ENCODE data around the gene FOXP1.

Gene FOXP1

GRCh38 chr3:71317749-71318457 is 265.6 kb downstream of the FOXP1 start:
- no peak for DNase-seq

GRCh38 chr3:71317140-71317539 is 266.4 kb downstream of the FOXP1 start:
- DNase-seq = no peak

GRCh38 chr3:71316066-71316777 is 267.3 kb downstream of the FOXP1 start:
- DNase-seq = no peak

- DNase-seq = no peak
Measured at GRCh38 chr3:71315431-71315830, 268.1 kb downstream of the FOXP1 start.

- DNase-seq = no peak
Measured at GRCh38 chr3:71313844-71314243, 269.7 kb downstream of the FOXP1 start.

- no peak for DNase-seq
Measured at GRCh38 chr3:71312461-71312860, 271.1 kb downstream of the FOXP1 start.

GRCh38 chr3:71311661-71312046 is 271.9 kb downstream of the FOXP1 start:
- no peak for DNase-seq

- DNase-seq = no peak
Measured at GRCh38 chr3:71310980-71311660, 272.4 kb downstream of the FOXP1 start.

- peak; percentile 6 for DNase-seq
Measured at GRCh38 chr3:71310359-71310979, 273.1 kb downstream of the FOXP1 start.

- DNase-seq = no peak
Measured at GRCh38 chr3:71309886-71310285, 273.6 kb downstream of the FOXP1 start.

GRCh38 chr3:71309342-71309741 is 274.2 kb downstream of the FOXP1 start:
- DNase-seq = no peak

GRCh38 chr3:71308836-71309235 is 274.7 kb downstream of the FOXP1 start:
- DNase-seq = no peak

- peak; percentile 4 for DNase-seq
Measured at GRCh38 chr3:71307991-71308697, 275.4 kb downstream of the FOXP1 start.

GRCh38 chr3:71305231-71306206 is 278.0 kb downstream of the FOXP1 start:
- peak; percentile 5 for DNase-seq

- DNase-seq = no peak
Measured at GRCh38 chr3:71304684-71305083, 278.8 kb downstream of the FOXP1 start.

- DNase-seq = no peak
Measured at GRCh38 chr3:71304247-71304646, 279.3 kb downstream of the FOXP1 start.

- DNase-seq = no peak
Measured at GRCh38 chr3:71303627-71304200, 279.8 kb downstream of the FOXP1 start.

- DNase-seq = no peak
Measured at GRCh38 chr3:71302604-71303003, 280.9 kb downstream of the FOXP1 start.

GRCh38 chr3:71300951-71301393 is 282.6 kb downstream of the FOXP1 start:
- DNase-seq = no peak

- DNase-seq = no peak
Measured at GRCh38 chr3:71299160-71299559, 284.4 kb downstream of the FOXP1 start.

- no peak for DNase-seq
Measured at GRCh38 chr3:71294919-71295318, 288.6 kb downstream of the FOXP1 start.
